ENCODE results near the gene STAB2.
A peak's percentile ranks its signal among the peaks of the same experiment; 100 is the strongest.
"Not testable (repeated sequence)": the region's sequence is repeated elsewhere in the genome, so short reads cannot be mapped to it uniquely, and the experiment has no call there.

The STAB2 gene

DNA sequence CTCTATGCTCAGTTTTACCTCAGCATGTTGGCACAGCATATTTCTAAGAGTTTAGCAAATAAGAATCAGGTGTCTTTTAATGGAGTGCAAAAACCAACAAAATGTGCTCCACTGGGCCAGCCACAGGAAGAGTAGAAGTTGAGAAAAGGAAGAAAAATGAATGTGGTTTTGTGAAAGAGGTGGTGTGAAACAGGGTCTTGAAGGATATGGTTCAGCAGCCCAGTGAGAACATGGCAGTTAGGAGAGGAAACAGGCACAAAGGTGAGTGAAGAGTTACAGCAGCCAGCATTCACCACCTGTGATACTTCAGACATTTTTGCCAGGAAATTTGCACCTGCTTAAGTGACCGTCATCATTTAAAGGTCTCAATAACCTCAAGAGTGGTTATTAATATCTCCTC is 2.4 kb downstream of the STAB2 start:
- no peak for DNase-seq

GRCh38 chr12:103590271-103590670 is 3.2 kb downstream of the STAB2 start:
- DNase-seq, result no peak

- no peak for DNase-seq
Measured at GRCh38 chr12:103596981-103597380, 9.9 kb downstream of the STAB2 start.

GRCh38 chr12:103599274-103599673 is 12.2 kb downstream of the STAB2 start:
- DNase-seq, result no peak

GRCh38 chr12:103600967-103601728 is 14.1 kb downstream of the STAB2 start:
- DNase-seq, result no peak

GRCh38 chr12:103620395-103620794 is 33.3 kb downstream of the STAB2 start:
- DNase-seq, result no peak

DNA sequence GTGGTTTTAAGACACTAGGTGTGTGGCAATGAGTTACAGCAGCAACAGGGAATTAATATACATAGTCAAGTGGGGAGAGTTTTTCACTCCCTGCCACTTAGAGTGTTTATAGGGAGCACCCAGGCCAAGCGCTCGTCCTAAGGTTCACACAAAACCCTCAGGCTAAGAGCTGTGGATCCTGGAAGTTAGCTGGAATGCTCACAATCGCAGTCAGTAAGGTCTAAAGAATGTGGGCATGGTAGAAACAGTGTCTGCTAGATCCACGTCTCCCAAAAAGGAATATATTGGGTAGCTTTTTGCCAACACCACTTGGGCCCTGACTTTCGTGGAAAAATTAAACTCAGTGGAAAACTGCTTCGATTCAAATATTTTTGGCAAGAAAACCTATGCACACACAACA is 36.6 kb downstream of the STAB2 start:
- DNase-seq, result no peak

DNA sequence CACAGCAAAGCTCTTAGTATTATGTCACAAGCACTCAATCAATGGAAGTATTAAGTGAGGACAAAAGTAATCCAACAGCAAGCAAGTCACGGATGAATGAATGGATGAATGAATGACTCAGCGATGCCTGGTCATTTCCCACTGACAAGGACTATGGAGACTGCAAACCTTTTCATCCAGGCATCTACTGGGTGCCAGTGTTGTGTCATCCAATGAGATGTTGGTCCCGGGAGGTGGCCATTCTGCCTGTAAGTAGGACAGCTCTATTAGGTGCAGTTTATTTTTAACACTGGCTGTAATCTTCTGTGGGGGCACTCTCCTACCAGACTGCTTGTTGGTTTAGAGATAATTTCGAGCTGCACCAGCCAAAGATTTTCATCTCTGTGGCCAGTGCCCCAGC is 39.4 kb downstream of the STAB2 start:
- DNase-seq, result peak; percentile 18

GRCh38 chr12:103627189-103627855 is 40.2 kb downstream of the STAB2 start:
- DNase-seq, result no peak

DNA sequence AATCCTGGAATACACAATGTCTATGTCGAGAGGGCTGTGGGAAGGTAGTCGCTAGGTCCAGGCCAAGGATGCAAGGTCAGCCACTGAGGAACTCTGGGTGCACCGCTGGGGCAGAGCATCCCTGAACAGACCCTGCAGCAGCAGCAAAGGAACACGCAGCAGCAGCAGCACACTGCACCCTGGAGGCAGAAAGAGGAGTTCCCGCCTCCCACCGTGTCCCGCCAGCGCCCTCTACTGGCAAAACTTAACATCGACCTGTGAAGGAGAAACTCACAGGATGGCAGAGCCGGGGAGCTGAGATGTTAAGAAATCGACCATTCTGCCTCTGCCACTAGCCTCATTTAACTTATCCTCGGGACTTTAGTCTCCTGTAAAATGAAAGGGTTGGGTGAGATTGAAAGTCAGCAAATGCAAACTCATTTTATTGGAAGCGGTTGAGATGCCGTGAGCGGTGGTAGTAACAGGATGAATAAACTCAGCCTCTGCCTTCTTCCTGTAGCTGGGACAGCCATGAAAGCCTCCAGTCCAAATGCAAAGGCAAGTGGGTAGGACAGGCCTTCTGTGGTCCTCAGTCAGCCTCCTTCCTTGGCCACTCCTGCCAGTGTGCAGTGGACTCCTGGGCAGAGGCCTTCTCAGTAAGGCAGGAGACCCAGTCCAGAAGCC is 45.6 kb downstream of the STAB2 start:
- peak; percentile 42 for DNase-seq

DNA sequence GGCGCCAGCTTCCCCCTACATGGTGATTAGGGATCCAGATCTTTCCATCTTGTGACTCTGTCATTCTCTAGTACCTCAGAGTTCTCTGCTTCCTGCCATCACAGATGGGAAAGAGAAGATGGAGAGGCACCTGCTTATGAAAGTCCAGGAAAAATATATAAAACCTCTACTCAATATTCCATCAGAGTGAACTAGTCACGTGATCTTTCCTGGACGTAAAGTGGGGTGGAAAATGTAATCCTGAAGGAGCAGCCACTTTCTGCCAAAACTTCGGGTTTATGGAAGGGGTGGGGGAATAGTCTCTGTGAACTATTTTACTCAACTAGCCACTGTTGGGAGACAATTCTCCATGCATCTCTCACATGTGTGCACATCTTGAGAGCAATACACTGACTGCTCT is 47.7 kb downstream of the STAB2 start:
- DNase-seq, result no peak

DNA sequence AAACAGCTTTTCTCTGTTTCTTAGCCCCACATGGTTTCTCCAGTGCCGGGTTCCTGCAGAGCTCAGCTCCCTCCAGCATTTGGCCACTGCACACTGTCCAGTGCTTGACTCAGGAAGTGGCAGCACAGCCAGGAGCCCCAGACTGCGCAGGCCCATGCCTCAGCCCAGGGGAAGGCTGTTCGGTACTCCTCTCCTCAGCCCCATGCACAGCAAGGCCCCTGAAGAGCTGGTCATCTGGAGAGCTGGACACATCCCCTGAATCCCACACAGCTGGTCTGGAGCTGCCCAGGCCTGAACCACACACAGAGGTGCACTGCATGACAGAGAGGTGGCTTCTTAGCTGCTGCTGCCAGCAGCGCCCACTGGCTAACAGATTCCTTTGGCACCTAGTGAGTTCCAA is 48.3 kb downstream of the STAB2 start:
- DNase-seq, result no peak

GRCh38 chr12:103637021-103637420 is 49.9 kb downstream of the STAB2 start:
- no peak for DNase-seq

GRCh38 chr12:103637429-103637828 is 50.4 kb downstream of the STAB2 start:
- DNase-seq, result no peak

- no peak for DNase-seq
Measured at GRCh38 chr12:103639983-103640382, 52.9 kb downstream of the STAB2 start.

DNA sequence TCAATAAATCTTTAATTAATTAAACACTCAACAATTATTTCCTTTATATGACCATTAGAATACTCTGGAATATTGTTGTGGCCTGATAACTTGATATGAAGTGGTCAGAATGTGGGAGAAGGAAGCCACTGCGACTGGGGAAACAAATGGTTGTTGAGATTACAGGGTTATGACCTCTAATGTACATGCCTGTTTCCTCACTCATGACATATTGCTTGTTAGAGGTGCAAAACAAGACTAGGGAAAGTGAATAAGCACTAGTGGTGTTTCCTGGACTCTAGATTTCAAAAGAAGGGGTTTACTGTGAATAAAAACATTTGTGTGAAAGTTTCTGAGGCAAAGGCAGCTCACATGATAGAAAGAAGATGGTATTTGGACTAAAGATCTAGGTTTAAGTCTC is 53.3 kb downstream of the STAB2 start:
- DNase-seq, result no peak

DNA sequence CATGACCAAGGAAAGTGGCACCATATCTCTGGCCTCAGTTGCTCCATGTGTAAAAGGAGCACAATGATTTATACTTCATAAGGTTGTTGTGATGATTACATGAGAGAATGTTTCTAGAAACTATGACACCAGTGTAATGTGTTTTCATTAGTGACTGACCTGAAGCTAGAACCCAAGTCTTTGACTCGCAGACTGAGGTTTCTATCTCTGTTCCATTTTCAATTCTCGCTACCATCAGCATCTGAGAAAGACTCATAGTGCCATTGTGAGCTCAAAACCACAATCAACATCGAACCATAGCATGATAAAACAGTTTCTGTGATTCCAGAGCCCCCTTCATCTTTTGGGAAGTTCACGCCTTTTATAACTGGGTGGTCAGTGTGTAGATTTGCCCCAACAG is 53.8 kb downstream of the STAB2 start:
- DNase-seq, result no peak

DNA sequence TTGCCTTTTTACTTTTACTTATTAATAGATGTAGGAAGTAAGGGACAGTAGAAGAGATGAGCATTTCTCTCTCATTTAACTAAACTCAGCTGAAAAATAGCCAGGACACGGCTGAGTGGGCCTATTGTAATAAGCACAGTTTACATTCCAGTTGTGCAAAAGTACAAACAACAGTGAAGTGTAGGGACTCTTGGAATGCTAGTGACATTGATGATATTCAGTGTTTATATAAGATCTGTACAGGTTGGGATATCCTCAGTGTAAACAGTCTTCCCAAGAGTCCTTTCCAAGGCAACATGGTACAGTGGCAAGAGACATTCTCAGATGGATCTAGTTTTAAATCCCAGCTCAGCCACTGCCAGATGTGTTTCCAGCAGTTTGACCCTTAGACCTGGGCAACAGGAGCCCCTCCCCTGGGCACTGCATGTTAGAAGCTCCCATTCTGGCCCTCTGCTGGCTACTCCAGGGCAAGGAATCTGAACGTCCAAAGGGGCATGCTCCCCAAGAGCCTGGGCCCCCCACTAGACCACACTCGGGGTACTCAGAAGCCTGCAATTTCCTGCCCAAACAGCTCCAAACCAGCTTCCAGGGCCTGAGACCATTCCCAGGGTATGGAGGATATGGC is 55.3 kb downstream of the STAB2 start:
- no peak for DNase-seq

- DNase-seq, result peak; percentile 45
Measured at GRCh38 chr12:103645202-103645601, 58.1 kb downstream of the STAB2 start.

DNA sequence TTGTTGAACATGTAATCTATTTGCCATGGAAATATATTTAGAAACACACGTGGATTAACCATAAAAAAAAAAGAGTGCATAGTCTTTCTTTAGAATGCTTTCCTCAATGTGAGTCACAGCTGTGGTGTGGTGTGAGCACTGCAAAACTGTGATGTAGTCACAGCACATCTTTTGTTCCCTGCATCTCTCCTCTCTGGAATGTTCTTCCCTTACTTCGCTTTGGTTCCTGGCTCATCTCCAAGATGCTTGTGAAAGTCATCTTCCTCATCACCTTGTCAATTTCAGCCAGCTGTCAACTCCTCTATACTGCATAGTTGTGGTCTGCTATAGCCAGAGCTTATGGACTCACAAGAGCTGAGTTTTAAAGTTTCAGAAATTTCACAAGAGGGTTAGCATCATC is 60.2 kb downstream of the STAB2 start:
- DNase-seq, result peak; percentile 90

DNA sequence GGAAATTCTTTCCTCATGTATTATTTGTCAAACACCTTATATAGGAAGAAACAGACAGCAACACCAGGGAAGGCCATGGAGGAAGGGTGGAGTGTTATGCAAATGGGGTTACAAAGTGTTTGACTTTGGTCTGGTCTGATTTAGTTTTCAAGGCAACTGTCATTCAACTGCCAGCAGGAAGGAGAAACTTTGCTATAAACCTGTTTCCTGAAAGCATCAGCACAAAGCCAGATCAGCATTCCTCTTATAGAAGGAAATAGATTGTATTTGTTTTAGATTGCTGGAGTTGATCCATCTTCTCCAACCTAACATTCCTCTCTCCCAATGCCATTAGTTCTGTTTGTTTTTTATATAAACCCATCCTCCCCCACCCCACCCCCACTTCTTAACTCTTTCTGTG is 65.7 kb downstream of the STAB2 start:
- no peak for DNase-seq

DNA sequence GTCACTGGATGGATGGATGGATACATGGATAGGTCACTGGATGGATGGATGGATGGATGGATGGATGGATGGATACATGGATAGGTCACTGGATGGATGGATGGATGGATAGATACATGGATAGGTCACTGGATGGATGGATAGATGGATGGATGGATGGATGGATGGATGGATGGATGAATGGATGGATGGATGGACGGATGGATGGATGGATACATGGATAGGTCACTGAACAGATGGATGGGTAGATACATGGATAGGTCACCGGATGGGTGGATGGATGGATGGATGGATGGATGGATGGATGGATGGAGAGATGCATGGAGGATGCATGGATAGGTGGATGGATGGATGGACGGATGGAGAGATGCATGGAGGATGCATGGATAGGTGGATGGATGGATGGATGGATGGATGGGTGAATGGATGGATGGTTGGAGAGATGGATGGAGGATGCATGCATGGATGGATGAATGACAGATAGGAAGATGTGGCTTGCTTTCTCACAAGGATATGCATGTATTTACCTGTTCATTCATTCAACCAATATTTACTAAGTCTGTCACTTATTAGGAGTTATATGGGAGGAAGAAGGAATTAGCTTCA is 66.6 kb downstream of the STAB2 start:
- DNase-seq, result not testable (repeated sequence)

GRCh38 chr12:103654816-103655215 is 67.7 kb downstream of the STAB2 start:
- no peak for DNase-seq
